Neural progenitor cell (in vitro differentiated cells): ENCODE data around the gene TTYH1.

ENCODE experiments used
- CTCF ChIP-seq: fragments of 200-600 bp; sonication (generic); IDR thresholded peaks from 2 replicates; pipeline ENCODE4 v1.5.1; 2017; ENCODE audit warnings: antibody characterized with exemption, mild to moderate bottlenecking
- EZH2 ChIP-seq: fragments of 200-600 bp; sonication (generic); IDR thresholded peaks from 2 replicates; pipeline ENCODE4 v1.6.1; 2017; ENCODE audit warnings: antibody characterized with exemption, mild to moderate bottlenecking, moderate library complexity
- EZH2phosphoT487 ChIP-seq: fragments of 200-600 bp; sonication (generic); IDR thresholded peaks from 2 replicates; pipeline ENCODE4 v1.6.1; 2017; ENCODE audit warnings: antibody characterized with exemption

DNA sequence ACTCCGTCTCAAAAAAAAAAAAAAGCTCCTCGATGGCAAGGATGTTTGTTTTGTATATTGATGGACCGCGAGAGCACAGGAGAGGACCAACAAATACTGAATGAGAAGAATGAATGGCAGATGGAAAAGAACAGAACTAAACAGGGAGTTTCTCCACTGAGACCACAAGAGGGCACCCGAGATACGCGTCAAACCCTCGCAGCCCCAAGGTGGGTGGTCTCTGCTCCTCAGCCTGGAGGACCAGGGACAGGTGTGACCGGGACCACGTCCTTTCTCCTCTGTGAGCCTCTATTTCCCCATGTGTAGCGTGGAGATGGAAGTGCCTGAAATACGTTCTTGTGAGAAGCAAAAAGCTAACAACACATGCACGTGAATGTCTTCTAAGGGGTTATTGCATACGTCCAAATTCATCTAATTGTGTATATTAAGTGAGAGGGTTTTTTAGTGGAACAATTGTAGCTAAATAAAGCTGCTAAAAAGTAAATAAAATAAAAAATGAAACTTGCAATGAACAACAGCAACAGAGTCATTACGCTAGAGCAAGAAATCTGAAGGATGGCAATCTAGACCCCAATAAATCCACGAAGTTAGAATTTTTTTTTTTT lies 66.2 kb downstream of the TTYH1 start:
- peak; percentile 78 for TF ChIP-seq CTCF
- no peak for TF ChIP-seq EZH2
- TF ChIP-seq EZH2phosphoT487, result no peak
